NCI-H1105 (cell line): ENCODE measurements around the gene WDFY3.

ENCODE experiments used
- DNase-seq: peaks from one replicate; lab custom pipeline; 2025; lab: John Stamatoyannopoulos, UW

The WDFY3 gene

GRCh38 chr4:84952776-84953175 lies 13.7 kb downstream of the WDFY3 start:
- DNase-seq, result no peak

GRCh38 chr4:84952004-84952403 lies 14.5 kb downstream of the WDFY3 start:
- DNase-seq, result no peak

- no peak for DNase-seq
Measured at GRCh38 chr4:84948056-84948455, 18.4 kb downstream of the WDFY3 start.

GRCh38 chr4:84944947-84945346 lies 21.5 kb downstream of the WDFY3 start:
- DNase-seq, result no peak

- DNase-seq, result no peak
Measured at GRCh38 chr4:84940960-84941359, 25.5 kb downstream of the WDFY3 start.

GRCh38 chr4:84939113-84939512 lies 27.4 kb downstream of the WDFY3 start:
- DNase-seq, result no peak

GRCh38 chr4:84938316-84938715 lies 28.2 kb downstream of the WDFY3 start:
- DNase-seq, result no peak

GRCh38 chr4:84937381-84937977 lies 29.0 kb downstream of the WDFY3 start:
- DNase-seq, result no peak

GRCh38 chr4:84936123-84936522 lies 30.4 kb downstream of the WDFY3 start:
- DNase-seq, result no peak

GRCh38 chr4:84932462-84932861 lies 34.0 kb downstream of the WDFY3 start:
- no peak for DNase-seq

GRCh38 chr4:84931961-84932360 lies 34.5 kb downstream of the WDFY3 start:
- DNase-seq, result no peak

GRCh38 chr4:84931274-84931673 lies 35.2 kb downstream of the WDFY3 start:
- DNase-seq, result no peak

GRCh38 chr4:84928089-84928488 lies 38.4 kb downstream of the WDFY3 start:
- DNase-seq, result no peak

GRCh38 chr4:84927428-84927827 lies 39.1 kb downstream of the WDFY3 start:
- no peak for DNase-seq

GRCh38 chr4:84925558-84925957 lies 40.9 kb downstream of the WDFY3 start:
- no peak for DNase-seq

- DNase-seq, result no peak
Measured at GRCh38 chr4:84924434-84924833, 42.1 kb downstream of the WDFY3 start.

- no peak for DNase-seq
Measured at GRCh38 chr4:84920617-84921016, 45.9 kb downstream of the WDFY3 start.

- DNase-seq, result no peak
Measured at GRCh38 chr4:84917869-84918600, 48.5 kb downstream of the WDFY3 start.

GRCh38 chr4:84917086-84917821 lies 49.2 kb downstream of the WDFY3 start:
- DNase-seq, result no peak

- DNase-seq, result no peak
Measured at GRCh38 chr4:84916227-84916626, 50.3 kb downstream of the WDFY3 start.

- no peak for DNase-seq
Measured at GRCh38 chr4:84915396-84915780, 51.1 kb downstream of the WDFY3 start.

GRCh38 chr4:84914686-84915395 lies 51.6 kb downstream of the WDFY3 start:
- no peak for DNase-seq

GRCh38 chr4:84913176-84913575 lies 53.3 kb downstream of the WDFY3 start:
- DNase-seq, result no peak
